ENCODE results near the gene EFNA5.

GRCh38 chr5:107502676-107503060 lies 168.1 kb downstream of the EFNA5 start:
- TF ChIP-seq, protein P1, sequence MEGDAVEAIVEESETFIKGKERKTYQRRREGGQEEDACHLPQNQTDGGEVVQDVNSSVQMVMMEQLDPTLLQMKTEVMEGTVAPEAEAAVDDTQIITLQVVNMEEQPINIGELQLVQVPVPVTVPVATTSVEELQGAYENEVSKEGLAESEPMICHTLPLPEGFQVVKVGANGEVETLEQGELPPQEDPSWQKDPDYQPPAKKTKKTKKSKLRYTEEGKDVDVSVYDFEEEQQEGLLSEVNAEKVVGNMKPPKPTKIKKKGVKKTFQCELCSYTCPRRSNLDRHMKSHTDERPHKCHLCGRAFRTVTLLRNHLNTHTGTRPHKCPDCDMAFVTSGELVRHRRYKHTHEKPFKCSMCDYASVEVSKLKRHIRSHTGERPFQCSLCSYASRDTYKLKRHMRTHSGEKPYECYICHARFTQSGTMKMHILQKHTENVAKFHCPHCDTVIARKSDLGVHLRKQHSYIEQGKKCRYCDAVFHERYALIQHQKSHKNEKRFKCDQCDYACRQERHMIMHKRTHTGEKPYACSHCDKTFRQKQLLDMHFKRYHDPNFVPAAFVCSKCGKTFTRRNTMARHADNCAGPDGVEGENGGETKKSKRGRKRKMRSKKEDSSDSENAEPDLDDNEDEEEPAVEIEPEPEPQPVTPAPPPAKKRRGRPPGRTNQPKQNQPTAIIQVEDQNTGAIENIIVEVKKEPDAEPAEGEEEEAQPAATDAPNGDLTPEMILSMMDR (IDR thresholded peaks at IDR 0.05) = no peak
- no peak for TF ChIP-seq POLR2A (IDR thresholded peaks at IDR 0.05)

Measured in uterus (tissue), 2 donors.